Natural killer cell (primary cell): ENCODE results near the gene FHIT. TPM values are rescaled to one million over a fixed set of nuclear protein-coding genes. Genes with fewer than 3 reads are reported as not detected.

ENCODE experiments used
- ATAC-seq, 3 donors: fragments of 150-1000 bp in 2 of 3; fragments of 200-7000 bp in 1 of 3; cut with Tn5 transposase; 1 replicate in 1 of 3; 2 replicates in 2 of 3; pipeline ENCODE4 v1.10.0; 2021; ENCODE audit warnings: mild to moderate bottlenecking in 2 of 3, moderate library complexity in 2 of 3
- DNase-seq, 2 donors: peaks; one replicate each; pipeline versions ENCODE4 v3.0.0 to v3.0.0-alpha.2; 2013 to 2021; ENCODE audit warnings: mixed read lengths in 1 of 2
- H3K27ac ChIP-seq: one replicate; pipeline ENCODE4 v1.5.1; 2013; ENCODE audit warnings: mild to moderate bottlenecking, low read length
- H3K27me3 ChIP-seq: one replicate; pipeline ENCODE4 v1.6.1; 2013; ENCODE audit warnings: low read length; ENCODE audit not compliant: control insufficient read depth, insufficient read depth
- H3K36me3 ChIP-seq: one replicate; pipeline ENCODE4 v1.6.1; 2013; ENCODE audit warnings: low read length; ENCODE audit not compliant: control insufficient read depth, insufficient read depth
- H3K4me1 ChIP-seq: one replicate; pipeline ENCODE4 v1.6.1; 2013; ENCODE audit warnings: low read length; ENCODE audit not compliant: control insufficient read depth, insufficient read depth
- H3K4me3 ChIP-seq: one replicate; pipeline ENCODE4 v1.5.1; 2013; ENCODE audit warnings: low read length
- H3K9me3 ChIP-seq: one replicate; pipeline ENCODE4 v1.6.1; 2013; ENCODE audit warnings: low read length; ENCODE audit not compliant: control insufficient read depth, insufficient read depth
- H3K27ac Mint-ChIP-seq, 2 donors: one replicate each; pipeline ENCODE4 v1.8.0; 2022; ENCODE audit warnings: mild to moderate bottlenecking in 2 of 2, mixed read lengths in 2 of 2, moderate library complexity in 1 of 2
- H3K27me3 Mint-ChIP-seq, 2 donors: one replicate each; pipeline ENCODE4 v1.8.0; 2022; ENCODE audit warnings: low read depth in 2 of 2, mixed read lengths in 2 of 2
- H3K36me3 Mint-ChIP-seq: one replicate; pipeline ENCODE4 v1.8.0; 2022; ENCODE audit warnings: mixed read lengths
- H3K4me1 Mint-ChIP-seq, 2 donors: one replicate each; pipeline ENCODE4 v1.8.0; 2022; ENCODE audit warnings: mixed read lengths in 2 of 2
- H3K4me3 Mint-ChIP-seq: one replicate; pipeline ENCODE4 v1.8.0; 2022; ENCODE audit warnings: mild to moderate bottlenecking, moderate library complexity, mixed read lengths
- H3K9me3 Mint-ChIP-seq, 2 donors: one replicate each; pipeline ENCODE4 v1.8.0; 2022; ENCODE audit warnings: mixed read lengths in 2 of 2
- WGBS: methylation state at CpG from one replicate; pipeline ENCODE4 v1.1.7; 2013; ENCODE audit warnings: missing lambda C conversion rate; ENCODE audit not compliant: insufficient coverage; 5-methylcytosine and 5-hydroxymethylcytosine counted together
- intact Hi-C: fragments of 100-400 bp; cut with micrococcal nuclease; formaldehyde crosslinking; loops from one replicate; pipeline ENCODE4 v1.14.2; 2022
- total RNA-seq, 4 donors: library from RNA; stranded (reverse); fragments of 120-200 nt in 1 of 4; gene quantifications; one replicate each; pipeline versions ENCODE4 v1.2.3 to v1.2.4, GENCODE V29; 2013 to 2022
- TF ChIP-seq, protein P1 (sequence below): fragments of 200-600 bp; IDR thresholded peaks from one replicate; pipeline ENCODE4 v1.8.0; 2022; ENCODE audit warnings: antibody characterized with exemption

Gene FHIT
- total RNA-seq, 3 donors from 2014 or later (not counting 1 experiment from before 2014, with no cell fraction given): 2.7 to 6.1 (median 3.3) TPM

DNA sequence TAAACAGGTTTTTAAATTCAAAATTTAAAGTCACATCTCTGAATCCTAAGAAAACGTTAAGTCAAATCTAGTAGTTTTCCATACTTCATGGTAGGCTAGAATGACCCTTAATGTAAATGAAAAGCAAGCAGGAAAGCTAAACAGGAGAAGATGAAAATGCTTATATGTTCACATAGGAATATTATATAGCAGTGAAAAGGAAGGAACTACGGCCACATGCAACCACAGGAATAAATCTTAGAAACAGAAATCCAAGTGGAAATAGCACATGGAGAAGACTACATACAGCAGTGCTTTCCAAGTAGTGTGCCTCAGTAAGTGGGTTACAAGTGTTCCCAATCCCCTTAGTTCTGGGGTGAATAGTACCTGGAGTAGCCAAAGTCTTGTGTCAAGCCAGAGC is 296.2 kb downstream of the FHIT start:
- Histone ChIP-seq H3K36me3 (no peaks in the 10 kb centered on the region), H3K4me1 (no peaks in the 10 kb centered on the region), H3K9me3 (no peaks in the 10 kb centered on the region), H3K27ac (no peak overlapping the region), H3K27me3 (no peaks in the 10 kb centered on the region), H3K4me3 (no peak overlapping the region)
- Mint-ChIP-seq H3K9me3 (peaks cover 8 to 28% of the 10 kb centered on the region in 2 donors), H3K36me3 (peaks cover 5% of the 10 kb centered on the region), H3K27ac (no peak overlapping the region), H3K4me1 (no peaks in the 10 kb centered on the region), H3K27me3 (no peaks in the 10 kb centered on the region), H3K4me3 (no peak overlapping the region)
- intact Hi-C loops: no loop called here
- DNase-seq (no peak), ATAC-seq (no peak)
- WGBS: 75% methylated on average over 1 of the region's 2 CpGs
- TF ChIP-seq, protein P1, sequence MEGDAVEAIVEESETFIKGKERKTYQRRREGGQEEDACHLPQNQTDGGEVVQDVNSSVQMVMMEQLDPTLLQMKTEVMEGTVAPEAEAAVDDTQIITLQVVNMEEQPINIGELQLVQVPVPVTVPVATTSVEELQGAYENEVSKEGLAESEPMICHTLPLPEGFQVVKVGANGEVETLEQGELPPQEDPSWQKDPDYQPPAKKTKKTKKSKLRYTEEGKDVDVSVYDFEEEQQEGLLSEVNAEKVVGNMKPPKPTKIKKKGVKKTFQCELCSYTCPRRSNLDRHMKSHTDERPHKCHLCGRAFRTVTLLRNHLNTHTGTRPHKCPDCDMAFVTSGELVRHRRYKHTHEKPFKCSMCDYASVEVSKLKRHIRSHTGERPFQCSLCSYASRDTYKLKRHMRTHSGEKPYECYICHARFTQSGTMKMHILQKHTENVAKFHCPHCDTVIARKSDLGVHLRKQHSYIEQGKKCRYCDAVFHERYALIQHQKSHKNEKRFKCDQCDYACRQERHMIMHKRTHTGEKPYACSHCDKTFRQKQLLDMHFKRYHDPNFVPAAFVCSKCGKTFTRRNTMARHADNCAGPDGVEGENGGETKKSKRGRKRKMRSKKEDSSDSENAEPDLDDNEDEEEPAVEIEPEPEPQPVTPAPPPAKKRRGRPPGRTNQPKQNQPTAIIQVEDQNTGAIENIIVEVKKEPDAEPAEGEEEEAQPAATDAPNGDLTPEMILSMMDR: no peak

DNA sequence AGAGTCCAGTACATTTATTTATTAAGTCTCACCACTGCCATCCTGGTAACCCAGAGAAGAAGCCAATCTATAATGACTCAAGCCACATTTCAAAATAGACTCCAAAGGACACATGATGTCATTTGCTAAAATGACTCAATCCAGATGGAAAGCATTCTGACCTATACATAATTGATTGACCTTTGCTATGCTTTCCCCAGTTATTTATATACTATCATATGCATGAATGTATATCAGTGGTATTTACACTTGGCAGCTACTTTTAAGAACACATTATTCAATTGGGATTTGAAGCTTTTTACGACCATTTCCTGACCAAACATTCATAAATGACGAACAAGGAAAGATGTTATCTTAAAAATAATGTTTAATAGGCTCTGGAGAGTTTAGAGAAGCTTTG is 297.2 kb downstream of the FHIT start:
- no peak overlapping the region for H3K4me3 ChIP-seq
- no peaks in the 10 kb centered on the region for H3K27me3 Mint-ChIP-seq
- TF ChIP-seq, protein P1: no peak
- no peaks in the 10 kb centered on the region for H3K36me3 Mint-ChIP-seq
- no peak overlapping the region for H3K27ac Mint-ChIP-seq
- H3K9me3 ChIP-seq: no peaks in the 10 kb centered on the region
- H3K4me1 Mint-ChIP-seq: no peaks in the 10 kb centered on the region
- peaks cover 5 to 24% of the 10 kb centered on the region in 2 donors for H3K9me3 Mint-ChIP-seq
- intact Hi-C loops: no loop called here
- no peak overlapping the region for H3K27ac ChIP-seq
- ATAC-seq (no peak), DNase-seq (no peak)
- no peak overlapping the region for H3K4me3 Mint-ChIP-seq
- WGBS: no CpG with 5 or more reads among the region's 2 CpGs
- H3K36me3 ChIP-seq: no peaks in the 10 kb centered on the region
- no peaks in the 10 kb centered on the region for H3K4me1 ChIP-seq
- no peaks in the 10 kb centered on the region for H3K27me3 ChIP-seq

DNA sequence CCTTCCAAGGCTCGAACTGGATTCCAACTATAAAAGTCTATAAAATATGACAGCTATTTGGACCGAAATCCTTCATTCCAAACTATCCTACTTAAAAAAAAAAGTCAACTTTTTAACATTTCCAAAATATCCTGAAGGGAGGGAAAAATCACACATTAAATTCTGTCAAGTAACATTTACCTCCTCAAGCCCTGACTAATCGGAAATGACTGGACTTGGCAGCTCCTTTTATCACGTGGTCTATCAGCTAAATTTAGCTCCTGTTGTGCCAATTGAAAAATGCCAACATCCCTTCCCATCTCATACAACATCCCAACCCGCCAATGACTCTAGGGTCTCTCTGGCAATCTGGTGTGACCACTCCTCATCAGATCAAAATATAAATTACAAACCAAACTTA is 297.9 kb downstream of the FHIT start:
- DNase-seq (no peak), ATAC-seq (no peak)
- Histone ChIP-seq H3K27ac (no peak overlapping the region), H3K9me3 (no peaks in the 10 kb centered on the region), H3K4me1 (no peaks in the 10 kb centered on the region), H3K4me3 (no peak overlapping the region), H3K36me3 (no peaks in the 10 kb centered on the region), H3K27me3 (no peaks in the 10 kb centered on the region)
- Mint-ChIP-seq H3K27me3 (no peaks in the 10 kb centered on the region), H3K4me3 (no peak overlapping the region), H3K4me1 (no peaks in the 10 kb centered on the region), H3K36me3 (no peaks in the 10 kb centered on the region), H3K9me3 (peaks cover 5 to 24% of the 10 kb centered on the region in 2 donors), H3K27ac (no peak overlapping the region)
- TF ChIP-seq, protein P1: no peak
- intact Hi-C loops: no loop called here
- 90% methylated on average over 5 of the region's 5 CpGs for WGBS

DNA sequence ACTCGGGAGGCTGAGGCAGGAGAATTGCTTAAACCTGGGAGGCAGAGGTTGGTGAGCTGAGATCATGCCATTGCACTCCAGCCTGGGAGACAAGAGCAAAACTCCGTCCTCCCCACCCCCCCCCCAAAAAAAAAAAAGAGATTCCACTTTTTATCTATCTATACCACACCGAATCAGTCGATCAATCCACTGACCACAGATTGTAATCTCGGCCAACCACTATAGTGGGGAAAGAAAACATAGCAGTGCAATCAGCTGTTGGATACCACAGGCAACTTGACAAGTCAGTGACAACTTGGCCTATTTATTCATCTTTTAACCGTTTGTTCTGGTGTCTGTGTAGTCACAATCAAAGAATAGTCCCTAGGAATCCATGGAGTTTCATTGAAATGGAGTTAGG is 299.2 kb downstream of the FHIT start:
- intact Hi-C loops: no loop called here
- no peaks in the 10 kb centered on the region for H3K36me3 ChIP-seq
- 52% methylated on average over 4 of the region's 6 CpGs for WGBS
- TF ChIP-seq, protein P1: no peak
- DNase-seq (no peak), ATAC-seq (no peak)
- no peaks in the 10 kb centered on the region for H3K27me3 ChIP-seq
- Mint-ChIP-seq H3K36me3 (no peaks in the 10 kb centered on the region), H3K4me3 (no peak overlapping the region), H3K27me3 (no peaks in the 10 kb centered on the region), H3K27ac (no peak overlapping the region), H3K9me3 (peaks cover 5 to 21% of the 10 kb centered on the region in 2 donors), H3K4me1 (no peaks in the 10 kb centered on the region)
- no peak overlapping the region for H3K27ac ChIP-seq
- no peak overlapping the region for H3K4me3 ChIP-seq
- H3K4me1 ChIP-seq: no peaks in the 10 kb centered on the region
- no peaks in the 10 kb centered on the region for H3K9me3 ChIP-seq
